Progenitor cell of endocrine pancreas (in vitro differentiated cells): ENCODE measurements around the gene LCE2A. TPM values are rescaled to one million over a fixed set of nuclear protein-coding genes. Genes with fewer than 3 reads are reported as not detected.

ENCODE experiments used
- DNase-seq: peaks from one replicate; pipeline ENCODE4 v3.0.0; 2021; ENCODE audit warnings: low spot score; ENCODE audit not compliant: unreplicated experiment
- H3K27ac Mint-ChIP-seq: 2 replicates; pipeline ENCODE4 v1.8.0; 2021; ENCODE audit warnings: mild to moderate bottlenecking, moderate library complexity, mixed read lengths
- H3K27me3 Mint-ChIP-seq: 2 replicates; pipeline ENCODE4 v1.8.0; 2021; ENCODE audit warnings: mixed read lengths
- H3K36me3 Mint-ChIP-seq: 2 replicates; pipeline ENCODE4 v1.8.0; 2022; ENCODE audit warnings: mixed read lengths; ENCODE audit not compliant: insufficient read depth
- H3K4me1 Mint-ChIP-seq: 2 replicates; pipeline ENCODE4 v1.8.0; 2021; ENCODE audit warnings: low read depth, mixed read lengths
- H3K4me3 Mint-ChIP-seq: 2 replicates; pipeline ENCODE4 v1.8.0; 2021; ENCODE audit warnings: low read depth, mild to moderate bottlenecking, moderate library complexity, mixed read lengths
- H3K9me3 Mint-ChIP-seq: 2 replicates; pipeline ENCODE4 v1.8.0; 2021; ENCODE audit warnings: low read depth, mixed read lengths
- total RNA-seq: library from RNA; stranded (reverse); gene quantifications from 2 replicates; pipeline ENCODE4 v1.2.1, GENCODE V29; 2021
- TF ChIP-seq, protein P1 (sequence below): fragments of 200-600 bp; sonication (generic); IDR thresholded peaks from one replicate; pipeline ENCODE4 v1.5.0; 2021; ENCODE audit warnings: antibody characterized with exemption, mild to moderate bottlenecking; ENCODE audit not compliant: unreplicated experiment

LCE2A gene
- total RNA-seq, 1 donor from 2014 or later = not detected

GRCh38 chr1:152725261-152725660 is 27.1 kb downstream of the LCE2A start:
- Mint-ChIP-seq H3K27me3 (no peaks in the 10 kb centered on the region), H3K27ac (no peak overlapping the region), H3K9me3 (peaks cover 58% of the 10 kb centered on the region), H3K4me1 (no peaks in the 10 kb centered on the region), H3K4me3 (no peak overlapping the region), H3K36me3 (no peaks in the 10 kb centered on the region)
- DNase-seq = no peak
- TF ChIP-seq, protein P1, sequence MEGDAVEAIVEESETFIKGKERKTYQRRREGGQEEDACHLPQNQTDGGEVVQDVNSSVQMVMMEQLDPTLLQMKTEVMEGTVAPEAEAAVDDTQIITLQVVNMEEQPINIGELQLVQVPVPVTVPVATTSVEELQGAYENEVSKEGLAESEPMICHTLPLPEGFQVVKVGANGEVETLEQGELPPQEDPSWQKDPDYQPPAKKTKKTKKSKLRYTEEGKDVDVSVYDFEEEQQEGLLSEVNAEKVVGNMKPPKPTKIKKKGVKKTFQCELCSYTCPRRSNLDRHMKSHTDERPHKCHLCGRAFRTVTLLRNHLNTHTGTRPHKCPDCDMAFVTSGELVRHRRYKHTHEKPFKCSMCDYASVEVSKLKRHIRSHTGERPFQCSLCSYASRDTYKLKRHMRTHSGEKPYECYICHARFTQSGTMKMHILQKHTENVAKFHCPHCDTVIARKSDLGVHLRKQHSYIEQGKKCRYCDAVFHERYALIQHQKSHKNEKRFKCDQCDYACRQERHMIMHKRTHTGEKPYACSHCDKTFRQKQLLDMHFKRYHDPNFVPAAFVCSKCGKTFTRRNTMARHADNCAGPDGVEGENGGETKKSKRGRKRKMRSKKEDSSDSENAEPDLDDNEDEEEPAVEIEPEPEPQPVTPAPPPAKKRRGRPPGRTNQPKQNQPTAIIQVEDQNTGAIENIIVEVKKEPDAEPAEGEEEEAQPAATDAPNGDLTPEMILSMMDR = no peak

GRCh38 chr1:152728986-152729385 is 30.8 kb downstream of the LCE2A start:
- no peak overlapping the region for H3K27ac Mint-ChIP-seq
- H3K27me3 Mint-ChIP-seq = no peaks in the 10 kb centered on the region
- no peaks in the 10 kb centered on the region for H3K4me1 Mint-ChIP-seq
- no peak overlapping the region for H3K4me3 Mint-ChIP-seq
- peaks cover 53% of the 10 kb centered on the region for H3K9me3 Mint-ChIP-seq
- H3K36me3 Mint-ChIP-seq = no peaks in the 10 kb centered on the region
- TF ChIP-seq, protein P1 = no peak
- no peak for DNase-seq

- Mint-ChIP-seq H3K9me3 (peaks cover 59% of the 10 kb centered on the region), H3K36me3 (no peaks in the 10 kb centered on the region), H3K27me3 (no peaks in the 10 kb centered on the region), H3K4me3 (no peak overlapping the region), H3K27ac (no peak overlapping the region), H3K4me1 (no peaks in the 10 kb centered on the region)
- TF ChIP-seq, protein P1 = no peak
- DNase-seq = no peak
These were observed 37.5 kb downstream of the LCE2A start for GRCh38 chr1:152735648-152736047.

DNA sequence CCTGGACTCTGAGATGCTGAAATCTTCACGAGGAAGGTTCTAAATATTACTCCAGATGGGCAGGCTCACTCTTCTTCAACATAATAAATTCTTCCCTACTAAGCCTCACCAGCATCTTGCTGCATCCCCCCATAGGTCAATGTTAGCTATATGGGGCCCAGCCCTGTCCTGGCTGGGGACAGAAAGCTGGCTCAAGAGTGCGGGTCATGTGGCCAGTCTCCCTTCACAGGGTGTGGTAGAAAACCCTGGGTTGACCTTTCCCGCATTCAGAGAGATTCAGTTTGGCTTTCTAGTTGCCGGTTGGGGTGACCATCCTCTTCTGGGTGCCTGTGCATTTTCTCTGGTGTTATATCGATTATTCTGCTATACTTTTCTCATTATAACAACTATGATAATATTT is 39.9 kb downstream of the LCE2A start:
- Mint-ChIP-seq H3K9me3 (peaks cover 70% of the 10 kb centered on the region), H3K4me3 (no peak overlapping the region), H3K36me3 (no peaks in the 10 kb centered on the region), H3K27me3 (no peaks in the 10 kb centered on the region), H3K27ac (no peak overlapping the region), H3K4me1 (no peaks in the 10 kb centered on the region)
- TF ChIP-seq, protein P1 = no peak
- no peak for DNase-seq

- Mint-ChIP-seq H3K27me3 (no peaks in the 10 kb centered on the region), H3K4me1 (no peaks in the 10 kb centered on the region), H3K27ac (no peak overlapping the region), H3K36me3 (peaks cover 3% of the 10 kb centered on the region), H3K9me3 (peaks cover 69% of the 10 kb centered on the region), H3K4me3 (no peak overlapping the region)
- no peak for DNase-seq
- TF ChIP-seq, protein P1 = no peak
These were observed 41.7 kb downstream of the LCE2A start for GRCh38 chr1:152739841-152740240.
